ENCODE results near the gene SHQ1.

The SHQ1 gene

GRCh38 chr3:72766866-72767265 is 81.4 kb downstream of the SHQ1 start:
- no peaks in the 10 kb centered on the region for H3K9me3 ChIP-seq (ENCODE audit: severe bottlenecking)
- TF ChIP-seq CTCF (IDR thresholded peaks at IDR 0.05; ENCODE audit: low read depth, low read length): no peak
- H3K4me3 ChIP-seq (ENCODE audit: low read depth, low read length): no peak overlapping the region
- no peaks in the 10 kb centered on the region for H3K36me3 ChIP-seq
- H3K27ac ChIP-seq: no peak overlapping the region
- H3K27me3 ChIP-seq (ENCODE audit: insufficient read depth, low read depth, severe bottlenecking): no peaks in the 10 kb centered on the region
- no peak for DNase-seq

- Histone ChIP-seq H3K36me3 (no peaks in the 10 kb centered on the region), H3K27me3 (ENCODE audit: insufficient read depth, low read depth, severe bottlenecking) (no peaks in the 10 kb centered on the region), H3K27ac (no peak overlapping the region), H3K9me3 (ENCODE audit: severe bottlenecking) (no peaks in the 10 kb centered on the region), H3K4me3 (ENCODE audit: low read depth, low read length) (no peak overlapping the region)
- no peak for TF ChIP-seq CTCF (IDR thresholded peaks at IDR 0.05; ENCODE audit: low read depth, low read length)
- DNase-seq: no peak
These were observed 84.3 kb downstream of the SHQ1 start for GRCh38 chr3:72763751-72764440.

- no peak overlapping the region for H3K4me3 ChIP-seq (ENCODE audit: low read depth, low read length)
- TF ChIP-seq CTCF (IDR thresholded peaks at IDR 0.05; ENCODE audit: low read depth, low read length): no peak
- H3K36me3 ChIP-seq: no peaks in the 10 kb centered on the region
- no peak overlapping the region for H3K27ac ChIP-seq
- H3K9me3 ChIP-seq (ENCODE audit: severe bottlenecking): no peaks in the 10 kb centered on the region
- no peaks in the 10 kb centered on the region for H3K27me3 ChIP-seq (ENCODE audit: insufficient read depth, low read depth, severe bottlenecking)
- DNase-seq: no peak
These were observed 86.8 kb downstream of the SHQ1 start for GRCh38 chr3:72761410-72761809.

GRCh38 chr3:72760225-72760624 is 88.0 kb downstream of the SHQ1 start:
- Histone ChIP-seq H3K27me3 (ENCODE audit: insufficient read depth, low read depth, severe bottlenecking) (no peaks in the 10 kb centered on the region), H3K9me3 (ENCODE audit: severe bottlenecking) (no peaks in the 10 kb centered on the region), H3K4me3 (ENCODE audit: low read depth, low read length) (no peak overlapping the region), H3K36me3 (no peaks in the 10 kb centered on the region), H3K27ac (no peak overlapping the region)
- TF ChIP-seq CTCF (IDR thresholded peaks at IDR 0.05; ENCODE audit: low read depth, low read length): no peak
- DNase-seq: no peak

GRCh38 chr3:72756900-72757299 is 91.3 kb downstream of the SHQ1 start:
- TF ChIP-seq CTCF (IDR thresholded peaks at IDR 0.05; ENCODE audit: low read depth, low read length): no peak
- Histone ChIP-seq H3K9me3 (ENCODE audit: severe bottlenecking) (no peaks in the 10 kb centered on the region), H3K27me3 (ENCODE audit: insufficient read depth, low read depth, severe bottlenecking) (no peaks in the 10 kb centered on the region), H3K27ac (no peak overlapping the region), H3K36me3 (no peaks in the 10 kb centered on the region), H3K4me3 (ENCODE audit: low read depth, low read length) (no peak overlapping the region)
- no peak for DNase-seq

- TF ChIP-seq CTCF (IDR thresholded peaks at IDR 0.05; ENCODE audit: low read depth, low read length): no peak
- Histone ChIP-seq H3K27ac (no peak overlapping the region), H3K4me3 (ENCODE audit: low read depth, low read length) (no peak overlapping the region), H3K36me3 (no peaks in the 10 kb centered on the region), H3K27me3 (ENCODE audit: insufficient read depth, low read depth, severe bottlenecking) (no peaks in the 10 kb centered on the region), H3K9me3 (ENCODE audit: severe bottlenecking) (no peaks in the 10 kb centered on the region)
- DNase-seq: no peak
These were observed 93.7 kb downstream of the SHQ1 start for GRCh38 chr3:72754582-72754981.

All from WERI-Rb-1 (cell line).